ENCODE results near the gene SCYGR1.

- TF ChIP-seq YY1 (IDR thresholded peaks at IDR 0.05; ENCODE audit: insufficient read depth, insufficient read length) (no peak), SUZ12 (IDR thresholded peaks at IDR 0.05; ENCODE audit: extremely low read depth, insufficient read depth, insufficient read length) (no peak), ZNF274 (IDR thresholded peaks at IDR 0.05; ENCODE audit: low read depth, low read length) (no peak)
Measured at GRCh38 chr2:227370791-227371312, 16.9 kb downstream of the SCYGR1 start.
